ENCODE data around the gene IMPG1.

GRCh38 chr6:76052314-76052713, 20.1 kb downstream of the IMPG1 start:
- TF ChIP-seq CTCF (IDR thresholded peaks at IDR 0.05), result no peak
- no peak for TF ChIP-seq POLR2A (IDR thresholded peaks at IDR 0.05)
